Spinal cord (tissue), 10 donors: ENCODE data around the gene ITIH5. TPM values are rescaled to one million over a fixed set of nuclear protein-coding genes. Genes with fewer than 3 reads are reported as not detected.
"Not testable (repeated sequence)": the region's sequence is repeated elsewhere in the genome, so short reads cannot be mapped to it uniquely, and the experiment has no call there.

Experiments
- DNase-seq, 6 donors: peaks; one replicate each; pipeline versions ENCODE4 v3.0.0 to v3.0.0-alpha.2; 2013 to 2015; ENCODE audit warnings: low spot score in 6 of 6, low read depth in 4 of 6
- H3K27ac ChIP-seq: one replicate; pipeline ENCODE4 v1.5.1; 2013; ENCODE audit warnings: low read depth, low read length, control low read depth
- H3K27me3 ChIP-seq: one replicate; pipeline ENCODE4 v1.6.1; 2013; ENCODE audit warnings: low read length; ENCODE audit not compliant: control insufficient read depth, insufficient read depth
- H3K36me3 ChIP-seq: one replicate; pipeline ENCODE4 v1.6.1; 2013; ENCODE audit warnings: low read length; ENCODE audit not compliant: control insufficient read depth, insufficient read depth
- H3K4me1 ChIP-seq: one replicate; pipeline ENCODE4 v1.6.1; 2013; ENCODE audit warnings: low read length; ENCODE audit not compliant: control insufficient read depth, insufficient read depth
- H3K4me3 ChIP-seq: one replicate; pipeline ENCODE4 v1.5.1; 2013; ENCODE audit warnings: low read depth, low read length, control low read depth
- H3K9me3 ChIP-seq: one replicate; pipeline ENCODE4 v1.6.1; 2013; ENCODE audit warnings: low read length; ENCODE audit not compliant: control insufficient read depth, insufficient read depth
- WGBS: methylation state at CpG from one replicate; pipeline ENCODE4 v1.1.5; 2013; ENCODE audit warnings: missing lambda C conversion rate; ENCODE audit not compliant: insufficient coverage; 5-methylcytosine and 5-hydroxymethylcytosine counted together
- long read RNA-seq, 4 donors: transcript quantifications; one replicate each; lab custom pipeline, GENCODE V29; 2026
- polyA plus RNA-seq, 2 donors: library from polyadenylated mRNA; unstranded; fragments of 120-200 nt; gene quantifications; one replicate each; pipeline ENCODE4 v1.2.1, GENCODE V29; 2013; ENCODE audit not compliant: insufficient read length in 2 of 2
- total RNA-seq, 2 donors: library from RNA; depleted of rRNA in 1 of 2; stranded (reverse); fragments of 120-200 nt in 1 of 2; fragments of >200 nt in 1 of 2; gene quantifications; one replicate each; pipeline versions ENCODE4 v1.2.3 to v1.2.4, GENCODE V29; 2013 to 2014
- donor health status: healthy.

The ITIH5 gene
- 100 to 1,000 TPM in 1 of 2 donors, 10 to 100 TPM in 1; 59.6 to 132 TPM for total RNA-seq
- 10 to 100 TPM; 32.4 to 53.3 TPM for polyA plus RNA-seq
- long read RNA-seq, donor 1, full-length matches to known transcripts: 4 of 9 reads
- long read RNA-seq, donor 1, partial matches to known transcripts: 5 of 9 reads
- long read RNA-seq, donor 1, other reads (novel, unspliced or antisense): 0 of 9 reads
- long read RNA-seq, donor 2: 0 reads
- long read RNA-seq, donor 3, full-length matches to known transcripts: 1 of 6 reads
- long read RNA-seq, donor 3, partial matches to known transcripts: 5 of 6 reads
- long read RNA-seq, donor 3, other reads (novel, unspliced or antisense): 0 of 6 reads
- long read RNA-seq, donor 4, full-length matches to known transcripts: 3 of 3 reads
- long read RNA-seq, donor 4, partial matches to known transcripts: 0 of 3 reads
- long read RNA-seq, donor 4, other reads (novel, unspliced or antisense): 0 of 3 reads

- peak in 2 of 6 donors; percentile 23 to 28 for DNase-seq
- 0% methylated on average over 44 of the region's 54 CpGs for WGBS
- peaks cover 32% of the 10 kb centered on the region for H3K27me3 ChIP-seq
Observed at GRCh38 chr10:7666253-7667023, at the start of gene ITIH5. TSS of gene ITIH5 (minus strand) at chr10:7666966. CDS start at chr10:7666892, 74 bp downstream.

DNA sequence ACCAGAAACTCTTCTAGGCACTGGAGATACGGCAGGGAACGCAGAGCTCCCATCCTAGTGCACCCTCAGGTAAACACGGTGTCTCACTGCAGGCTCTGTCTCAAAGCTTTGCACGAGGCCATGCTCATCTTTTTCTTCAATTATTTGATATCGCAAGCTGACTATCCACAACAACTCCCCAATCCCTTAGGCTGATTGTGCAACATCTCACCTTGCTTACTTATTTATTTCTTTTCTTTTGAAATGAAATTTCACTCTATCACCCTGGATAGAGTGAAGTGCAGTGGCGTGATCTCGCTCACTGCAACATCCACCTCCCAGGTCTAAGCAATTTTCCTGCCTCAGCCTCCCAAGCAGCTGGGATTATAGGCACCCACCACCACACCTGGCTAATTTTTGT is 48.7 kb upstream of the ITIH5 start:
- Histone ChIP-seq H3K9me3 (no peaks in the 10 kb centered on the region), H3K36me3 (no peaks in the 10 kb centered on the region), H3K27ac (no peak overlapping the region), H3K27me3 (no peaks in the 10 kb centered on the region), H3K4me3 (no peak overlapping the region), H3K4me1 (no peaks in the 10 kb centered on the region)
- no peak for DNase-seq
- 90% methylated on average over 5 of the region's 7 CpGs for WGBS

More at GRCh38 chr10:7666253-7667023, at the start of gene ITIH5:
- Histone ChIP-seq H3K4me1 (peaks cover 14% of the 10 kb centered on the region), H3K4me3 (peak within 1 kb of the TSS; percentile 39), H3K36me3 (no peaks in the 10 kb centered on the region), H3K27ac (no peak within 1 kb of the TSS), H3K9me3 (no peaks in the 10 kb centered on the region)

- not testable (repeated sequence) for H3K27me3 ChIP-seq, DNase-seq, H3K4me1 ChIP-seq, H3K27ac ChIP-seq, H3K4me3 ChIP-seq, H3K36me3 ChIP-seq, H3K9me3 ChIP-seq
- no CpG with 5 or more reads among the region's 5 CpGs for WGBS
Observed at GRCh38 chr10:7711075-7711474, 44.3 kb upstream of the ITIH5 start.

DNA sequence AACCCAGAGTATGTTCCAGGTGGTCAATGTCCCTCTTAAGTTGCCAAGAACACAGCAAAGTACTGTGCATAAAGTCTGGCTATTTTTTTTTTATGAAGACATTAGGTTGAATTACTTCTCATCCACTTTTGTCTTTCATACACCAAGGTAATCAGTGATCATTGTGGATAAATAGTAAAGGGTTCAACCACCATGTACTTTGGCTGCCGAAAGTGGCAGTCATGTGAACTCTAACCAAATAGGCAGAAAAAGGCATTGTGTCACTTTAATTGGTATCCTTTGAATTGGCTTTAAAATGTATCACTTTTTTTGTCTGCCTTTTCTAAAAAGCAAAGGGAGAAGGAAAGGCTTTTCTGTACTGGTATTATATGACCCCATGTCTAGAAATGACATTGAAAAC is 43.7 kb upstream of the ITIH5 start:
- Histone ChIP-seq H3K36me3 (no peaks in the 10 kb centered on the region), H3K4me1 (no peaks in the 10 kb centered on the region), H3K27ac (no peak overlapping the region), H3K4me3 (no peak overlapping the region), H3K27me3 (no peaks in the 10 kb centered on the region), H3K9me3 (no peaks in the 10 kb centered on the region)
- no CpG with 5 or more reads among the region's 1 CpG for WGBS
- no peak for DNase-seq

GRCh38 chr10:7708832-7709231 is 42.1 kb upstream of the ITIH5 start:
- no CpG with 5 or more reads among the region's 4 CpGs for WGBS
- no peak for DNase-seq
- Histone ChIP-seq H3K4me1 (no peaks in the 10 kb centered on the region), H3K4me3 (no peak overlapping the region), H3K27me3 (no peaks in the 10 kb centered on the region), H3K27ac (no peak overlapping the region), H3K9me3 (no peaks in the 10 kb centered on the region), H3K36me3 (no peaks in the 10 kb centered on the region)

DNA sequence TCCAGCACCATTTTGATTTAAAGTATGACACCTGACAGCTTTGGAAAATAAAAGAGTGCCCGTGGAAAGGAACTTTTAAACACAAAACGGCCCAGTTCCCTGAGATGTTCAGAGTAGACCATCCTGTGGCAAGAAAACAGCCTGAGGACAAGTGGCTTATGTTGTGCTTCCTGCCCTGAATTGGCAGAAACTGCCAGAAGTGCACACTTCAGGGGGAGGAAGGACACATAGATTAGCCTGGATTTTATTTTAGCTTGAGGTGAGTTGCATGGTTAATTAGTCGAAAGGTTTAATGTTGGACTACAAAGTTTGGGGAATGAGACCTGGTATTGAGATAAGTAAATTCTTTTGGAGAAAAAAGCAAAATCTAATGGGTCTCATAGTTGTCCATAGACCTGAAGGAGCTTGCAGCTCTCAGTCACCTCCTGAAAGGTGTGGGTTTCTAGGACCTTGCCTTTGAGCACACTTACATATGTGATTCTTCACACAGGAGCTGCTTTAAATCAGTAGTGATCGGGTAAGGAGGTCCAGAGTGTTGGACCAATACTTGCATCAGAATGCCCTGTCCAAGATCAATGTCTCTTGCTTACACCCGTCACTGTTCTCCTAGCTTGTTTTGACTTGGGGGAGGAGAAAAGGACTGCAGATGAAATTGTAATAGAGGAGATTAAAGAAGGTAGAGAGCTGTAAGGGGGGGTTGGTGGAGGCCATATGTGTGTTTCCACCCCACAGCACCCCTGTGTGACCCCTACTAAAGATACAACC is 41.3 kb upstream of the ITIH5 start:
- Histone ChIP-seq H3K36me3 (no peaks in the 10 kb centered on the region), H3K27me3 (no peaks in the 10 kb centered on the region), H3K27ac (no peak overlapping the region), H3K4me1 (no peaks in the 10 kb centered on the region), H3K9me3 (no peaks in the 10 kb centered on the region), H3K4me3 (no peak overlapping the region)
- WGBS: 85% methylated on average over 4 of the region's 5 CpGs
- no peak for DNase-seq

DNA sequence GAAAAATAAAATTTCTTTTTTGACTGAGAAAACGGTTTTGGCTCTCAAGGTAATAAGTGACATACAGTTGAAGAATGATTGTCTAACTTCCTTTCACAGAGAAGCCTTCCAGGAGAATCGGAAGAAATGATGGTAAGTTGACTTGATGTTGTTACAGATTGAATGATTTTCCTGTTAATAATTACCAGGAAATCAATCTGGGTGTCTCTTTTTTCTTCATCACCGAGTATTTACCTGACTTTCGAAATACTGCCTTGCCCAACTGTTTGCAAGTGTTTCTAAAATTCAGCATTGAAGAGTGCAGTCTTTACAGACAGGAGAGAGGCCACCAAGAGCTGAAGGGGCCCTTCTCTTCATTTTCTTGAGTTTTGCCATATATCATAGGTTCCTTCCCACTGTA is 40.3 kb upstream of the ITIH5 start:
- no peak overlapping the region for H3K27ac ChIP-seq
- no CpG with 5 or more reads among the region's 4 CpGs for WGBS

GRCh38 chr10:7706534-7707073 is 39.8 kb upstream of the ITIH5 start:
- DNase-seq: no peak
- Histone ChIP-seq H3K27ac (no peak overlapping the region), H3K4me3 (no peak overlapping the region), H3K4me1 (no peaks in the 10 kb centered on the region), H3K27me3 (no peaks in the 10 kb centered on the region), H3K36me3 (no peaks in the 10 kb centered on the region), H3K9me3 (no peaks in the 10 kb centered on the region)
- WGBS: 80% methylated on average over 1 of the region's 4 CpGs

More for the DNA sequence above, 40.3 kb upstream of the ITIH5 start:
- Histone ChIP-seq H3K9me3 (no peaks in the 10 kb centered on the region), H3K27me3 (no peaks in the 10 kb centered on the region), H3K4me3 (no peak overlapping the region), H3K36me3 (no peaks in the 10 kb centered on the region), H3K4me1 (no peaks in the 10 kb centered on the region)
- no peak for DNase-seq

GRCh38 chr10:7705341-7705740 is 38.6 kb upstream of the ITIH5 start:
- Histone ChIP-seq H3K4me1 (no peaks in the 10 kb centered on the region), H3K36me3 (no peaks in the 10 kb centered on the region), H3K9me3 (no peaks in the 10 kb centered on the region), H3K4me3 (no peak overlapping the region), H3K27ac (no peak overlapping the region), H3K27me3 (no peaks in the 10 kb centered on the region)
- DNase-seq: no peak
- WGBS: 100% methylated on average over 1 of the region's 3 CpGs
